Keratinocyte (primary cell): ENCODE measurements around the gene C20orf202. TPM values are rescaled to one million over a fixed set of nuclear protein-coding genes. Genes with fewer than 3 reads are reported as not detected.

Experiments used
- DNase-seq: peaks from one replicate; pipeline ENCODE4 v3.0.0-alpha.2; 2011; ENCODE audit warnings: low read depth, missing footprints, low spot score
- FAIRE-seq: peaks from 2 replicates; lab custom pipeline; 2011; peaks lifted over from hg19 to GRCh38; lab: Jason Lieb, UNC
- H2AFZ ChIP-seq: 2 replicates; pipeline ENCODE4 v1.6.0; 2012; ENCODE audit warnings: low read length, control low read depth, inconsistent platforms; ENCODE audit not compliant: control insufficient read depth
- H3K27ac ChIP-seq: 2 replicates; pipeline ENCODE4 v1.5.1; 2011; ENCODE audit warnings: low read length; ENCODE audit not compliant: control insufficient read depth, insufficient read depth
- H3K27me3 ChIP-seq: 3 replicates; pipeline ENCODE4 v1.6.0; 2011; ENCODE audit warnings: low read length; ENCODE audit not compliant: control insufficient read depth, insufficient read depth; ENCODE audit errors: extremely low read depth
- H3K36me3 ChIP-seq, 2 experiments: 2 replicates in 1 of 2; 3 replicates in 1 of 2; pipeline ENCODE4 v1.5.1; 2011; ENCODE audit warnings: low read length in 2 of 2, mild to moderate bottlenecking in 1 of 2; ENCODE audit not compliant: control insufficient read depth in 2 of 2, insufficient read depth in 2 of 2; ENCODE audit errors: extremely low read depth in 1 of 2
- H3K4me1 ChIP-seq: 3 replicates; pipeline ENCODE4 v1.5.1; 2011; ENCODE audit warnings: low read length; ENCODE audit not compliant: control insufficient read depth, insufficient read depth; ENCODE audit errors: extremely low read depth
- H3K4me2 ChIP-seq: 3 replicates; pipeline ENCODE4 v1.6.0; 2011; ENCODE audit warnings: low read depth, low read length; ENCODE audit not compliant: control insufficient read depth, insufficient read depth; ENCODE audit errors: extremely low read depth
- H3K4me3 ChIP-seq, 3 experiments: fragments of 200-600 bp in 1 of 3; sonication (generic) in 1 of 3; 2 replicates in 2 of 3; 3 replicates in 1 of 3; pipeline ENCODE4 v1.5.1; 2011 to 2016; ENCODE audit warnings: low read length in 3 of 3, mild to moderate bottlenecking in 3 of 3, control low read depth in 2 of 3, inconsistent platforms in 1 of 3, low read depth in 1 of 3, mixed read lengths in 1 of 3, mixed run types in 1 of 3, moderate library complexity in 1 of 3; ENCODE audit not compliant: control insufficient read depth in 2 of 3, insufficient read depth in 2 of 3; ENCODE audit errors: extremely low read depth in 1 of 3
- H3K79me2 ChIP-seq: 2 replicates; pipeline ENCODE4 v1.6.0; 2012; ENCODE audit warnings: low read length; ENCODE audit not compliant: control insufficient read depth, insufficient read depth
- H3K9ac ChIP-seq: 3 replicates; pipeline ENCODE4 v1.6.0; 2011; ENCODE audit warnings: low read length; ENCODE audit not compliant: control insufficient read depth, insufficient read depth; ENCODE audit errors: extremely low read depth
- H3K9me1 ChIP-seq: 3 replicates; pipeline ENCODE4 v1.6.0; 2011; ENCODE audit warnings: low read length; ENCODE audit not compliant: control insufficient read depth, insufficient read depth; ENCODE audit errors: extremely low read depth
- H3K9me3 ChIP-seq: 2 replicates; pipeline ENCODE4 v1.5.1; 2012; ENCODE audit warnings: low read depth, low read length; ENCODE audit not compliant: control insufficient read depth
- H4K20me1 ChIP-seq: 3 replicates; pipeline ENCODE4 v1.6.0; 2011; ENCODE audit warnings: low read length; ENCODE audit not compliant: control insufficient read depth, insufficient read depth; ENCODE audit errors: extremely low read depth
- CTCF ChIP-seq, 3 experiments: IDR thresholded peaks in 1 of 3; conservative IDR thresholded peaks in 1 of 3; optimal IDR thresholded peaks in 1 of 3; 2 replicates in 2 of 3; 3 replicates in 1 of 3; pipeline versions ENCODE3 to v1.5.1; 2011; ENCODE audit warnings: low read length in 3 of 3, mild to moderate bottlenecking in 3 of 3, moderate library complexity in 2 of 3, control low read depth in 1 of 3, inconsistent platforms in 1 of 3; ENCODE audit not compliant: insufficient read depth in 2 of 3; ENCODE audit errors: extremely low read depth in 1 of 3
- EZH2 ChIP-seq: IDR thresholded peaks from one replicate; pipeline ENCODE4 v1.6.1; 2012; ENCODE audit warnings: inconsistent platforms, mild to moderate bottlenecking, low read length, moderate library complexity
- dilution Hi-C: fragments of 300-500 bp; cut with MboI; formaldehyde crosslinking; loops from one replicate; pipeline ENCODE4 v1.7.0; 2020; ENCODE audit warnings: low sequenced_read_pairs; ENCODE audit not compliant: extremely low pct_ligation_motif_present
- polyA plus RNA-seq, 5 experiments: library from polyadenylated mRNA; depleted of rRNA in 3 of 5; stranded (reverse) in 3 of 5; stranded (forward) in 1 of 5; unstranded in 1 of 5; fragments of >200 nt; gene quantifications; 1 replicate in 1 of 5; 2 replicates in 3 of 5; 3 replicates in 1 of 5; pipeline versions ENCODE4 v1.2.1 to v1.2.3, GENCODE V29; 2011 to 2012; ENCODE audit warnings: missing spikeins in 2 of 5, low read depth in 1 of 5, low replicate concordance in 1 of 5

The C20orf202 gene
- polyA plus RNA-seq, 1 donor (not counting 4 experiments of a cell fraction or from before 2014, with no cell fraction given), result not detected

GRCh38 chr20:1188347-1188746 lies 14.9 kb upstream of the C20orf202 start:
- Histone ChIP-seq H3K27ac (no peak overlapping the region), H3K27me3 (peaks cover 30% of the 10 kb centered on the region), H3K9me3 (no peaks in the 10 kb centered on the region), H3K9ac (no peak overlapping the region), H3K79me2 (no peaks in the 10 kb centered on the region), H3K4me1 (no peaks in the 10 kb centered on the region), H3K4me2 (no peak overlapping the region), H2AFZ (no peak overlapping the region), H4K20me1 (no peaks in the 10 kb centered on the region), H3K36me3 (no peaks in the 10 kb centered on the region), H3K4me3 (no peak overlapping the region), H3K9me1 (no peaks in the 10 kb centered on the region)
- FAIRE-seq (no peak), DNase-seq (no peak)
- dilution Hi-C loops, result no loop called here
- TF ChIP-seq EZH2 (no peak), CTCF (optimal IDR thresholded peaks at IDR 0.05 in 1 of 3, IDR thresholded peaks at IDR 0.05 in 1 of 3, conservative IDR thresholded peaks at IDR 0.05 in 1 of 3; ENCODE audit: extremely low read depth in 1 of 3, insufficient read depth in 2 of 3, low read length in 3 of 3) (no peak)

GRCh38 chr20:1189827-1190226 lies 13.4 kb upstream of the C20orf202 start:
- Histone ChIP-seq H3K4me2 (no peak overlapping the region), H3K4me3 (no peak overlapping the region), H3K79me2 (no peaks in the 10 kb centered on the region), H3K27ac (no peak overlapping the region), H3K9ac (no peak overlapping the region), H2AFZ (no peak overlapping the region), H3K9me1 (no peaks in the 10 kb centered on the region), H4K20me1 (no peaks in the 10 kb centered on the region), H3K36me3 (no peaks in the 10 kb centered on the region), H3K4me1 (no peaks in the 10 kb centered on the region), H3K9me3 (no peaks in the 10 kb centered on the region), H3K27me3 (peaks cover 15% of the 10 kb centered on the region)
- dilution Hi-C loops, result no loop called here
- DNase-seq, result no peak
- TF ChIP-seq CTCF (optimal IDR thresholded peaks at IDR 0.05 in 1 of 3, IDR thresholded peaks at IDR 0.05 in 1 of 3, conservative IDR thresholded peaks at IDR 0.05 in 1 of 3; ENCODE audit: extremely low read depth in 1 of 3, insufficient read depth in 2 of 3, low read length in 3 of 3) (no peak), EZH2 (no peak)
- no peak for FAIRE-seq
